Liver (tissue), 9 donors: Measurements from ENCODE around the gene C14orf132. TPM values are rescaled to one million over a fixed set of nuclear protein-coding genes. Genes with fewer than 3 reads are reported as not detected.

Source experiments
- DNase-seq: peaks from one replicate; pipeline ENCODE4 v3.0.0-alpha.2; 2017; ENCODE audit warnings: low spot score
- H3K27ac ChIP-seq, 2 donors: one replicate each; pipeline ENCODE4 v1.7.0; 2013; ENCODE audit warnings: inconsistent platforms in 2 of 2, low read length in 2 of 2, control low read depth in 1 of 2, low read depth in 1 of 2, mild to moderate bottlenecking in 1 of 2
- H3K27me3 ChIP-seq, 4 donors: one replicate each; pipeline versions ENCODE4 v1.6.1 to v1.7.0; 2013; ENCODE audit warnings: low read length in 3 of 4, inconsistent platforms in 1 of 4, mild to moderate bottlenecking in 1 of 4, moderate library complexity in 1 of 4; ENCODE audit not compliant: control insufficient read depth in 4 of 4, insufficient read depth in 4 of 4
- H3K36me3 ChIP-seq, 4 donors: one replicate each; pipeline versions ENCODE4 v1.6.1 to v1.7.0; 2013; ENCODE audit warnings: low read length in 3 of 4, mild to moderate bottlenecking in 3 of 4, low read depth in 1 of 4, moderate library complexity in 1 of 4; ENCODE audit not compliant: control insufficient read depth in 4 of 4, insufficient read depth in 3 of 4
- H3K4me1 ChIP-seq, 4 donors: one replicate each; pipeline versions ENCODE4 v1.6.1 to v1.7.0; 2013; ENCODE audit warnings: low read length in 3 of 4, mild to moderate bottlenecking in 3 of 4, moderate library complexity in 1 of 4; ENCODE audit not compliant: control insufficient read depth in 4 of 4, insufficient read depth in 4 of 4
- H3K4me3 ChIP-seq, 3 donors: one replicate each; pipeline versions ENCODE4 v1.6.1 to v1.7.0; 2013; ENCODE audit warnings: low read length in 3 of 3, control low read depth in 1 of 3, low read depth in 1 of 3, mild to moderate bottlenecking in 1 of 3
- H3K9ac ChIP-seq, 2 donors: one replicate each; pipeline ENCODE4 v1.7.0; 2013; ENCODE audit warnings: low read length in 2 of 2, mild to moderate bottlenecking in 2 of 2, moderate library complexity in 2 of 2, control low read depth in 1 of 2, low read depth in 1 of 2
- H3K9me3 ChIP-seq, 4 donors: one replicate each; pipeline versions ENCODE4 v1.6.1 to v1.7.0; 2013; ENCODE audit warnings: low read length in 3 of 4; ENCODE audit not compliant: control insufficient read depth in 4 of 4
- EGR1 ChIP-seq, 2 donors: IDR thresholded peaks; 2 replicates each; pipeline ENCODE4 v1.6.1; 2016 to 2018; ENCODE audit warnings: antibody characterized with exemption in 2 of 2, low read depth in 2 of 2
- FOXA1 ChIP-seq: IDR thresholded peaks from 2 replicates; pipeline ENCODE4 v1.6.1; 2016; ENCODE audit warnings: antibody characterized with exemption
- FOXA2 ChIP-seq: IDR thresholded peaks from 2 replicates; pipeline ENCODE4 v1.6.1; 2016; ENCODE audit warnings: antibody characterized with exemption
- GABPA ChIP-seq, 2 donors: IDR thresholded peaks in 1 of 2; conservative IDR thresholded peaks in 1 of 2; 2 replicates each; pipeline ENCODE4 v1.6.1; 2016; ENCODE audit warnings: antibody characterized with exemption in 2 of 2, mild to moderate bottlenecking in 1 of 2, moderate library complexity in 1 of 2
- HNF4A ChIP-seq, 2 donors: conservative IDR thresholded peaks; 2 replicates each; pipeline ENCODE4 v1.6.1; 2016; ENCODE audit warnings: antibody characterized with exemption in 2 of 2, mild to moderate bottlenecking in 2 of 2
- HNF4G ChIP-seq: IDR thresholded peaks from 2 replicates; pipeline ENCODE4 v1.6.1; 2016; ENCODE audit warnings: antibody characterized with exemption
- JUND ChIP-seq, 2 donors: IDR thresholded peaks; 2 replicates each; pipeline ENCODE4 v1.6.1; 2016; ENCODE audit warnings: antibody characterized with exemption in 2 of 2
- NR2F2 ChIP-seq: IDR thresholded peaks from 2 replicates; pipeline ENCODE4 v1.6.1; 2016; ENCODE audit warnings: antibody characterized with exemption
- RXRA ChIP-seq, 2 donors: IDR thresholded peaks; 2 replicates each; pipeline ENCODE4 v1.6.1; 2017 to 2018; ENCODE audit warnings: antibody characterized with exemption in 2 of 2, mild to moderate bottlenecking in 1 of 2
- SP1 ChIP-seq: IDR thresholded peaks from 2 replicates; pipeline ENCODE4 v1.6.1; 2018; ENCODE audit warnings: antibody characterized with exemption, mild to moderate bottlenecking
- TAF1 ChIP-seq: conservative IDR thresholded peaks from 2 replicates; pipeline ENCODE4 v1.6.1; 2016; ENCODE audit warnings: antibody characterized with exemption, mild to moderate bottlenecking
- YY1 ChIP-seq: IDR thresholded peaks from 2 replicates; pipeline ENCODE4 v1.6.1; 2016; ENCODE audit warnings: antibody characterized with exemption, mild to moderate bottlenecking
- WGBS: extraction: QIAGEN DNeasy Blood & Tissue Kit; methylation state at CpG from one replicate; pipeline ENCODE4 v1.1.7; 2013; 5-methylcytosine and 5-hydroxymethylcytosine counted together
- polyA plus RNA-seq, 2 donors: library from polyadenylated mRNA; stranded (reverse) in 1 of 2; unstranded in 1 of 2; fragments of 200-250 nt in 1 of 2; fragments of >200 nt in 1 of 2; fragmentation: Nextera tagmentation in 1 of 2; extraction: Ambion mirVana in 1 of 2; gene quantifications; one replicate each; pipeline versions ENCODE4 v1.2.1 to v1.2.3, GENCODE V29; 2013 to 2015
- total RNA-seq, 2 donors: library from RNA; depleted of rRNA; stranded (reverse); fragments of >200 nt; gene quantifications; one replicate each; pipeline ENCODE4 v1.2.3, GENCODE V29; 2014
- TF ChIP-seq, protein P1 (sequence below): IDR thresholded peaks from 2 replicates; pipeline ENCODE4 v1.6.1; 2016; ENCODE audit warnings: antibody characterized with exemption, mild to moderate bottlenecking
- TF ChIP-seq, protein P2 (sequence below): IDR thresholded peaks from 2 replicates; pipeline ENCODE4 v1.6.1; 2016; ENCODE audit warnings: antibody characterized with exemption
- TF ChIP-seq, protein P3 (sequence below): fragments of 150-350 bp; IDR thresholded peaks from 2 replicates; pipeline ENCODE4 v1.5.1; 2017; ENCODE audit warnings: improper control_type of control experiment, low read depth, low read length; ENCODE audit not compliant: missing input control
- TF ChIP-seq, protein P4 (sequence below): IDR thresholded peaks from 2 replicates; pipeline ENCODE4 v1.6.1; 2016; ENCODE audit warnings: antibody characterized with exemption
- TF ChIP-seq, protein P5 (sequence below): IDR thresholded peaks from 2 replicates; pipeline ENCODE4 v1.6.1; 2016; ENCODE audit warnings: antibody characterized with exemption
- donor health status: healthy.
- donor health status: healthy.
- donor health status: healthy.
- donor health status: healthy.
- donor health status: healthy.

C14orf132 gene
- total and polyA plus RNA-seq, 4 donors: 1.8 to 3.0 (median 2.1) TPM

DNA sequence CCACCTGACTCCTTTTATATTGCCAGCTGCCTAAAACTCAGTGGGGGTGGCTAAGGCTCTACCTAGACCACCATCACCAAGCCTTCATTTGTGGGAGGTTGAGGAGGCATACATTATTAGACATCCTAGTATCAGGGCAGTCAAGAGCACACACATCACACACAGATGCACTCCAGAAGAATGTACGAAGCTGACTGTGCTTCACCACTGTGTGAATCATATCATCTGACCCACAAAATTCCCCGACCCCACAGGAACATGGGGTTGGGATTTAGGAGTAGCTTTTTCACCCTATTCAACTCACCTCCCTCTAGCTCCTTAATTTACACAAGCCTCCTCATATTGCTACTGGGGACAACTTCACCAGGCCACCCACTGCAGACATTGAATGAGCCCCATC is 100.7 kb downstream of the C14orf132 start:
- Histone ChIP-seq H3K36me3 (no peaks in the 10 kb centered on the region), H3K27ac (no peak overlapping the region), H3K4me1 (no peaks in the 10 kb centered on the region), H3K4me3 (no peak overlapping the region), H3K9ac (no peak overlapping the region), H3K27me3 (no peaks in the 10 kb centered on the region), H3K9me3 (peaks cover 0 to 5% (median 3%) of the 10 kb centered on the region in 4 donors)
- 77% methylated on average over 2 of the region's 2 CpGs for WGBS
- TF ChIP-seq FOXA1 (no peak), RXRA (IDR thresholded peaks at IDR 0.05) (no peak), HNF4A (conservative IDR thresholded peaks at IDR 0.05) (no peak), FOXA2 (no peak), SP1 (no peak), JUND (IDR thresholded peaks at IDR 0.05) (no peak), HNF4G (no peak), GABPA (IDR thresholded peaks at IDR 0.05 in 1 of 2, conservative IDR thresholded peaks at IDR 0.05 in 1 of 2) (no peak)
- TF ChIP-seq, protein P1, sequence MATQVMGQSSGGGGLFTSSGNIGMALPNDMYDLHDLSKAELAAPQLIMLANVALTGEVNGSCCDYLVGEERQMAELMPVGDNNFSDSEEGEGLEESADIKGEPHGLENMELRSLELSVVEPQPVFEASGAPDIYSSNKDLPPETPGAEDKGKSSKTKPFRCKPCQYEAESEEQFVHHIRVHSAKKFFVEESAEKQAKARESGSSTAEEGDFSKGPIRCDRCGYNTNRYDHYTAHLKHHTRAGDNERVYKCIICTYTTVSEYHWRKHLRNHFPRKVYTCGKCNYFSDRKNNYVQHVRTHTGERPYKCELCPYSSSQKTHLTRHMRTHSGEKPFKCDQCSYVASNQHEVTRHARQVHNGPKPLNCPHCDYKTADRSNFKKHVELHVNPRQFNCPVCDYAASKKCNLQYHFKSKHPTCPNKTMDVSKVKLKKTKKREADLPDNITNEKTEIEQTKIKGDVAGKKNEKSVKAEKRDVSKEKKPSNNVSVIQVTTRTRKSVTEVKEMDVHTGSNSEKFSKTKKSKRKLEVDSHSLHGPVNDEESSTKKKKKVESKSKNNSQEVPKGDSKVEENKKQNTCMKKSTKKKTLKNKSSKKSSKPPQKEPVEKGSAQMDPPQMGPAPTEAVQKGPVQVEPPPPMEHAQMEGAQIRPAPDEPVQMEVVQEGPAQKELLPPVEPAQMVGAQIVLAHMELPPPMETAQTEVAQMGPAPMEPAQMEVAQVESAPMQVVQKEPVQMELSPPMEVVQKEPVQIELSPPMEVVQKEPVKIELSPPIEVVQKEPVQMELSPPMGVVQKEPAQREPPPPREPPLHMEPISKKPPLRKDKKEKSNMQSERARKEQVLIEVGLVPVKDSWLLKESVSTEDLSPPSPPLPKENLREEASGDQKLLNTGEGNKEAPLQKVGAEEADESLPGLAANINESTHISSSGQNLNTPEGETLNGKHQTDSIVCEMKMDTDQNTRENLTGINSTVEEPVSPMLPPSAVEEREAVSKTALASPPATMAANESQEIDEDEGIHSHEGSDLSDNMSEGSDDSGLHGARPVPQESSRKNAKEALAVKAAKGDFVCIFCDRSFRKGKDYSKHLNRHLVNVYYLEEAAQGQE: no peak
- no peak for DNase-seq

DNA sequence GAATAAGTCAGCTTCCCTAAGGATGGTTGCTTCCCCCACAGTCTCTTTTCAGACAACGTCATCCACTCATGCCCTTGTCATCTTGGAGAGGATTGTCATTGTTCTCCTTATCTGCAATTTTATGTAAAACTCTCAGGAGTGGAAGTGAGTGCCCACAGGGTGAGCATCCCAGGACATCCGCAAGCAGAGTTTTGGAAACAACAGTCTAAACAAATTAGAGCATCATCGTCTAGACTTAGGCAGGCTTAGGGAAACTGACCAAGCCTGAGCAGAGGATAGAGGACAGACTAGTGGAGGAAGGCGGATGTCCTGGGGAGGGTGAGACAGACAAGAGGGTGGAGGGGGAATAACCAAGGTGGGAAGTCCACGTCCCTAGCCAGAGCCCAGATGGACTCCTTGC is 101.8 kb downstream of the C14orf132 start:
- peaks cover 0 to 5% (median 3%) of the 10 kb centered on the region in 4 donors for H3K9me3 ChIP-seq
- DNase-seq: no peak
- no peak overlapping the region for H3K27ac ChIP-seq
- no peaks in the 10 kb centered on the region for H3K4me1 ChIP-seq
- WGBS: 69% methylated on average over 5 of the region's 5 CpGs
- no peak overlapping the region for H3K9ac ChIP-seq
- no peaks in the 10 kb centered on the region for H3K36me3 ChIP-seq
- no peak overlapping the region for H3K4me3 ChIP-seq
- TF ChIP-seq, protein P1: no peak
- TF ChIP-seq, protein P2, sequence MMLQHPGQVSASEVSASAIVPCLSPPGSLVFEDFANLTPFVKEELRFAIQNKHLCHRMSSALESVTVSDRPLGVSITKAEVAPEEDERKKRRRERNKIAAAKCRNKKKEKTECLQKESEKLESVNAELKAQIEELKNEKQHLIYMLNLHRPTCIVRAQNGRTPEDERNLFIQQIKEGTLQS: no peak
- TF ChIP-seq, protein P3, sequence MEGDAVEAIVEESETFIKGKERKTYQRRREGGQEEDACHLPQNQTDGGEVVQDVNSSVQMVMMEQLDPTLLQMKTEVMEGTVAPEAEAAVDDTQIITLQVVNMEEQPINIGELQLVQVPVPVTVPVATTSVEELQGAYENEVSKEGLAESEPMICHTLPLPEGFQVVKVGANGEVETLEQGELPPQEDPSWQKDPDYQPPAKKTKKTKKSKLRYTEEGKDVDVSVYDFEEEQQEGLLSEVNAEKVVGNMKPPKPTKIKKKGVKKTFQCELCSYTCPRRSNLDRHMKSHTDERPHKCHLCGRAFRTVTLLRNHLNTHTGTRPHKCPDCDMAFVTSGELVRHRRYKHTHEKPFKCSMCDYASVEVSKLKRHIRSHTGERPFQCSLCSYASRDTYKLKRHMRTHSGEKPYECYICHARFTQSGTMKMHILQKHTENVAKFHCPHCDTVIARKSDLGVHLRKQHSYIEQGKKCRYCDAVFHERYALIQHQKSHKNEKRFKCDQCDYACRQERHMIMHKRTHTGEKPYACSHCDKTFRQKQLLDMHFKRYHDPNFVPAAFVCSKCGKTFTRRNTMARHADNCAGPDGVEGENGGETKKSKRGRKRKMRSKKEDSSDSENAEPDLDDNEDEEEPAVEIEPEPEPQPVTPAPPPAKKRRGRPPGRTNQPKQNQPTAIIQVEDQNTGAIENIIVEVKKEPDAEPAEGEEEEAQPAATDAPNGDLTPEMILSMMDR: no peak
- TF ChIP-seq, protein P4, sequence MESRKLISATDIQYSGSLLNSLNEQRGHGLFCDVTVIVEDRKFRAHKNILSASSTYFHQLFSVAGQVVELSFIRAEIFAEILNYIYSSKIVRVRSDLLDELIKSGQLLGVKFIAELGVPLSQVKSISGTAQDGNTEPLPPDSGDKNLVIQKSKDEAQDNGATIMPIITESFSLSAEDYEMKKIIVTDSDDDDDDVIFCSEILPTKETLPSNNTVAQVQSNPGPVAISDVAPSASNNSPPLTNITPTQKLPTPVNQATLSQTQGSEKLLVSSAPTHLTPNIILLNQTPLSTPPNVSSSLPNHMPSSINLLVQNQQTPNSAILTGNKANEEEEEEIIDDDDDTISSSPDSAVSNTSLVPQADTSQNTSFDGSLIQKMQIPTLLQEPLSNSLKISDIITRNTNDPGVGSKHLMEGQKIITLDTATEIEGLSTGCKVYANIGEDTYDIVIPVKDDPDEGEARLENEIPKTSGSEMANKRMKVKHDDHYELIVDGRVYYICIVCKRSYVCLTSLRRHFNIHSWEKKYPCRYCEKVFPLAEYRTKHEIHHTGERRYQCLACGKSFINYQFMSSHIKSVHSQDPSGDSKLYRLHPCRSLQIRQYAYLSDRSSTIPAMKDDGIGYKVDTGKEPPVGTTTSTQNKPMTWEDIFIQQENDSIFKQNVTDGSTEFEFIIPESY: no peak
- TF ChIP-seq RXRA (IDR thresholded peaks at IDR 0.05): no peak
- TF ChIP-seq FOXA1: no peak
- TF ChIP-seq SP1: no peak
- TF ChIP-seq EGR1 (IDR thresholded peaks at IDR 0.05; ENCODE audit: low read depth in 2 of 2): no peak
- no peak for TF ChIP-seq FOXA2
- no peak for TF ChIP-seq YY1
- no peak for TF ChIP-seq NR2F2
- TF ChIP-seq, protein P5, sequence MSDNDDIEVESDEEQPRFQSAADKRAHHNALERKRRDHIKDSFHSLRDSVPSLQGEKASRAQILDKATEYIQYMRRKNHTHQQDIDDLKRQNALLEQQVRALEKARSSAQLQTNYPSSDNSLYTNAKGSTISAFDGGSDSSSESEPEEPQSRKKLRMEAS: no peak
- TF ChIP-seq TAF1: no peak
- TF ChIP-seq HNF4G: no peak
- no peak for TF ChIP-seq GABPA (IDR thresholded peaks at IDR 0.05 in 1 of 2, conservative IDR thresholded peaks at IDR 0.05 in 1 of 2)
- TF ChIP-seq HNF4A (conservative IDR thresholded peaks at IDR 0.05): no peak
- no peaks in the 10 kb centered on the region for H3K27me3 ChIP-seq
